Gastrocnemius medialis (tissue), 4 donors: Measurements from ENCODE around the gene PNRC1.

Experiments used
- CTCF ChIP-seq, 5 experiments: fragments of 450-650 bp in 3 of 5; fragments of 200-600 bp in 2 of 5; sonication (generic) in 2 of 5; IDR thresholded peaks in 4 of 5; conservative IDR thresholded peaks in 1 of 5; 1 replicate in 4 of 5; 2 replicates in 1 of 5; pipeline ENCODE4 v1.5.1; 2016 to 2019; ENCODE audit warnings: antibody characterized with exemption in 5 of 5, mild to moderate bottlenecking in 3 of 5, moderate library complexity in 3 of 5
- POLR2A ChIP-seq, 2 donors: fragments of 450-650 bp; IDR thresholded peaks; one replicate each; pipeline ENCODE4 v1.6.1; 2017; ENCODE audit warnings: antibody characterized with exemption in 2 of 2, mild to moderate bottlenecking in 2 of 2, moderate library complexity in 2 of 2

- TF ChIP-seq CTCF (IDR thresholded peaks at IDR 0.05 in 4 of 5, conservative IDR thresholded peaks at IDR 0.05 in 1 of 5) (no peak), POLR2A (IDR thresholded peaks at IDR 0.05) (no peak)
Observed at GRCh38 chr6:89134723-89135122, 54.2 kb downstream of the PNRC1 start.
